Hepatocyte (in vitro differentiated cells): ENCODE data around the gene GPR139.

ENCODE experiments used
- CTCF ChIP-seq: fragments of 200-600 bp; sonication (generic); IDR thresholded peaks from 2 replicates; pipeline ENCODE4 v1.5.1; 2016; ENCODE audit warnings: antibody characterized with exemption, mild to moderate bottlenecking; ENCODE audit not compliant: poor library complexity
- EZH2phosphoT487 ChIP-seq: fragments of 200-600 bp; sonication (generic); IDR thresholded peaks from one replicate; pipeline ENCODE4 v1.6.1; 2018; ENCODE audit warnings: antibody characterized with exemption, mild to moderate bottlenecking, low read depth, moderate library complexity; ENCODE audit not compliant: unreplicated experiment, severe bottlenecking

- TF ChIP-seq CTCF (no peak), EZH2phosphoT487 (no peak)
These were observed 9.2 kb downstream of the GPR139 start for GRCh38 chr16:20064520-20064919.
